Activated T-cell treated with anti-CD3 and anti-CD28 coated beads, Interleukin-2, amount 50 U/mL, for 72 hours (primary cell): ENCODE data around the gene ZNF587. TPM values are rescaled to one million over a fixed set of nuclear protein-coding genes. Genes with fewer than 3 reads are reported as not detected.
"Not testable (repeated sequence)": the region's sequence is repeated elsewhere in the genome, so short reads cannot be mapped to it uniquely, and the experiment has no call there.

ENCODE experiments used
- ATAC-seq, 2 donors: fragments of 150-1000 bp; cut with Tn5 transposase; replicated peaks in 1 of 2; 2 replicates each; pipeline ENCODE4 v1.10.0; 2021; ENCODE audit warnings: moderate library complexity in 2 of 2, mild to moderate bottlenecking in 1 of 2
- DNase-seq, 2 donors: peaks; one replicate each; pipeline ENCODE4 v3.0.0; 2021 to 2022; ENCODE audit warnings: mixed read lengths in 1 of 2
- H3K27ac Mint-ChIP-seq: one replicate; pipeline ENCODE4 v1.8.0; 2022; ENCODE audit warnings: mild to moderate bottlenecking, moderate library complexity, mixed read lengths
- H3K27me3 Mint-ChIP-seq: one replicate; pipeline ENCODE4 v1.8.0; 2022; ENCODE audit warnings: low read depth, mixed read lengths
- H3K36me3 Mint-ChIP-seq, 2 donors: one replicate each; pipeline ENCODE4 v1.8.0; 2022; ENCODE audit warnings: mixed read lengths in 2 of 2, mild to moderate bottlenecking in 1 of 2; ENCODE audit not compliant: insufficient read depth in 2 of 2
- H3K4me1 Mint-ChIP-seq: one replicate; pipeline ENCODE4 v1.8.0; 2022; ENCODE audit warnings: low read depth, mixed read lengths
- H3K4me3 Mint-ChIP-seq, 2 donors: one replicate each; pipeline ENCODE4 v1.8.0; 2022; ENCODE audit warnings: mild to moderate bottlenecking in 2 of 2, mixed read lengths in 2 of 2, moderate library complexity in 2 of 2
- H3K9me3 Mint-ChIP-seq, 2 donors: one replicate each; pipeline ENCODE4 v1.8.0; 2022; ENCODE audit warnings: mixed read lengths in 2 of 2
- total RNA-seq, 2 donors: library from RNA; stranded (reverse); gene quantifications; one replicate each; pipeline ENCODE4 v1.2.3, GENCODE V29; 2022

The ZNF587 gene
- total RNA-seq, 2 donors from 2014 or later: 31.5 to 32.5 TPM

DNA sequence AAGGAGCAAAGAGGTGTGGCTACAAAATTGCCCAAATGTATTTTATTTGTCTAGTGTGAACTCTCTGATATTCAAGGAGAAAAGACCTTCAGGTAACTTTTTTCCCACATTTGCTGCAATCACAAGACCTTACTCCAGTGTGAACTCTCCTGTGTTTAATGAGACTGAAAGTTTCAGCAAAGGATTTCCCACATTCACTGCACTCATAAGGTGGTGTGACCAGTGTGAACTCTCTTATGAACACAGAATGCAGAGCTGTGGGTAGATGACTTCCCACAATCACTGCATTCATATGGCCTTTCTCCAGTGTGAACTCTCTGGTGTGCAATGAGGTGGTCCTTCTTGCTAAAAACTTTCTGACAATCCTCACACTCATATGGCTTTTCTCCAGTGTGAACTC lies 22.8 kb downstream of the ZNF587 start:
- no peak overlapping the region for H3K4me3 Mint-ChIP-seq
- peaks cover 18 to 46% of the 10 kb centered on the region in 2 donors for H3K9me3 Mint-ChIP-seq
- DNase-seq: no peak
- no peaks in the 10 kb centered on the region for H3K27me3 Mint-ChIP-seq
- H3K36me3 Mint-ChIP-seq: peaks cover 65 to 77% of the 10 kb centered on the region in 2 donors
- no peaks in the 10 kb centered on the region for H3K4me1 Mint-ChIP-seq
- ATAC-seq: no peak
- no peak overlapping the region for H3K27ac Mint-ChIP-seq

DNA sequence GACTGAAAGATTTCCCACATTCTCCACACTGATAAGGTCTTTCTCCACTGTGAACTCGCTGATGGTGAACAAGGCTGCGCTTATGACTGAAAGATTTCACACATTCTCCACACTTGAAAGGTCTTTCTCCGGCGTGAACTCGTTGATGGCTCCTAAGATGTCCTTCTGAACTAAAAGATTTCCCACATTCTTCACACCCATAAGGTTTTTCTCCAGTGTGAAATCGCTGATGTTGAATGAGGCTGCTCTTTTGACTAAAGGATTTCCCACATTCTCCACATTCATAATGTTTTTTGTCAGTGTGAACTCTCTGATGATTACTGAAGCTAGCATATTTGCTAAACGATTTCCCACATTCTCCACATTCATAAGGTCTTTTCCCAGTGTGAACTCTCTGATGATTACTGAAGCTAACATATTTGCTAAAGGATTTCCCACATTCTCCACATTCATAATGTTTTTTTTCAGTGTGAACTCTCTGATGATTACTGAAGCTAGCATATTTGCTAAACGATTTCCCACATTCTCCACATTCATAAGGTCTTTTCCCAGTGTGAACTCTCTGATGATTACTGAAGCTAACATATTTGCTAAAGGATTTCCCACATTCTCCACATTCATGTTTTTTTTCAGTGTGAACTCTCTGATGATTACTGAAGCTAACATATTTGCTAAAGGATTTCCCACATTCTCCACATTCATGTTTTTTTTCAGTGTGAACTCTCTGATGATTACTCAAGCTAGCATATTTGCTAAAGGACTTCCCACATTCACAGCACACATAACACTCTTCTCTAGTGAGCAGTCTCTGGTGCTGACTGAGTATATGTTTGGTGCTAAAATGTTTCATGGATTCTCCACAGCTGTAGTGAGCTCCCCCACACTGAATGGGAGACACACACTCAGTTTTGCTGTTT lies 24.5 kb downstream of the ZNF587 start:
- not testable (repeated sequence) for H3K4me3 Mint-ChIP-seq, H3K27me3 Mint-ChIP-seq, H3K4me1 Mint-ChIP-seq, H3K27ac Mint-ChIP-seq, ATAC-seq, DNase-seq
- Mint-ChIP-seq H3K36me3 (peaks cover 68 to 79% of the 10 kb centered on the region in 2 donors), H3K9me3 (peaks cover 19 to 50% of the 10 kb centered on the region in 2 donors)

- Mint-ChIP-seq H3K27me3 (no peaks in the 10 kb centered on the region), H3K27ac (no peak overlapping the region), H3K9me3 (peaks cover 12 to 23% of the 10 kb centered on the region in 2 donors), H3K36me3 (peaks cover 28 to 70% of the 10 kb centered on the region in 2 donors), H3K4me1 (peaks cover 38% of the 10 kb centered on the region), H3K4me3 (peak overlapping the region; percentile 3 to 7)
- no peak for ATAC-seq
- DNase-seq: no peak
Observed at GRCh38 chr19:57886046-57886445, 36.4 kb downstream of the ZNF587 start.

DNA sequence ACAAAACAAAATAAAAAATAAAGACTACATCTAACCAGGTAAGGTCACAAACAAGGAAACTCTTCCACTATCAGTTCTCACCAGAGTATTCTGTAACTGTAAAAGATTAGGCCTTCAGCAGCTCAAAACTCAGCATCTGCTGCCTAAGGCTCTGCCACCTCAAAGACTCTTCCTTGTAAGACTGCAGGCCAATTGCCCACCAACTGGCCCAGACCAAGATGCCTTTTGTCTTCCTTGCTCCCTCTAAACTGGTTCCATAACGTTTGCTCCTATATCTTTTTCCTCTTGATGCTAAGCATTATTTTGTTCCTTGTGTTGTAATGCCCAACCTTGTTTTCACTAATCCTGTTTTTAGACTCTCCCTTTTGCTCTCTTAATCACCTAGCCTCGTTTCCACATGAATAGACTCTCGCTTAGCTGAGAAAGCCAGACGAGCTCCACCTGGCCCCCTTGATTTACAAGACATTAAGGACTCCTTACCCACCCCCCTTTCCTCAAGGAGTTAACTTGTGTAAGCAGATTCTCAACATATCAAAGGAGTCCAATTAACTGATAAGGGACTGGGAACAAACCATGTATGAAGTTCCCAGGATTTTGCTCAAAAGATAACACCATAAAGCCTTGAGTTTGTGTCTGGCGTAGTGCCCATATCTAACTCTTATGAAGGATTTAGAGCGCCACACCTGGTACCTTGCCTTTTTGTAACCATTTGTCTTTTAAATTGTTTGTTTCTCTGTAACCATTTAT lies 37.7 kb downstream of the ZNF587 start:
- Mint-ChIP-seq H3K36me3 (peaks cover 29 to 70% of the 10 kb centered on the region in 2 donors), H3K9me3 (peaks cover 12 to 25% of the 10 kb centered on the region in 2 donors), H3K27ac (no peak overlapping the region), H3K4me3 (peak overlapping the region; percentile 90 to 93), H3K4me1 (peaks cover 38% of the 10 kb centered on the region), H3K27me3 (no peaks in the 10 kb centered on the region)
- DNase-seq: no peak
- no peak for ATAC-seq

DNA sequence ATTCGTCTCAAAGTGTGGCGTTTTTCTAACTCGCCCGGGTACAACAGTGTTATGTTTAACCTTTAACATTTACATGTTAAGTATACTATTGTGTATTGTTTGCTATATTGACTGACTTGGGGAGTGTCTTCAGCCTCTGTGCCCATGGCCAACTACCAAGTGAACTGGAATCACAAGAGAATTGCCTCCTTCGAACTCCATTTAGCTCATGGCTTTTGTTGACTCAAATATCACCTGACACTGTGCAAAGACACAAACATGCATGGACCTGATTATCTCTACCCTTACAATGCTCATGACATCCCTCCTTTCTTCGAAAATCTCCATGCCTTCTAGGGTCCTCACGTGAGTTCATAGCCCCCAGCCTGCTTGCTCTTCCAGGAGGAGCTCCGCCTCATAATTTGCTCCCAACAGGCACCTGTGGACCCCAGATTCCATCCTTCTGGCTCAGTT lies 38.5 kb downstream of the ZNF587 start:
- Mint-ChIP-seq H3K27me3 (no peaks in the 10 kb centered on the region), H3K9me3 (peaks cover 12 to 22% of the 10 kb centered on the region in 2 donors), H3K4me3 (peak overlapping the region; percentile 90 to 93), H3K4me1 (peaks cover 38% of the 10 kb centered on the region), H3K27ac (peak overlapping the region; percentile 72), H3K36me3 (peaks cover 26 to 63% of the 10 kb centered on the region in 2 donors)
- ATAC-seq (peak in 1 of 2 donors; percentile 2), DNase-seq (no peak)

DNA sequence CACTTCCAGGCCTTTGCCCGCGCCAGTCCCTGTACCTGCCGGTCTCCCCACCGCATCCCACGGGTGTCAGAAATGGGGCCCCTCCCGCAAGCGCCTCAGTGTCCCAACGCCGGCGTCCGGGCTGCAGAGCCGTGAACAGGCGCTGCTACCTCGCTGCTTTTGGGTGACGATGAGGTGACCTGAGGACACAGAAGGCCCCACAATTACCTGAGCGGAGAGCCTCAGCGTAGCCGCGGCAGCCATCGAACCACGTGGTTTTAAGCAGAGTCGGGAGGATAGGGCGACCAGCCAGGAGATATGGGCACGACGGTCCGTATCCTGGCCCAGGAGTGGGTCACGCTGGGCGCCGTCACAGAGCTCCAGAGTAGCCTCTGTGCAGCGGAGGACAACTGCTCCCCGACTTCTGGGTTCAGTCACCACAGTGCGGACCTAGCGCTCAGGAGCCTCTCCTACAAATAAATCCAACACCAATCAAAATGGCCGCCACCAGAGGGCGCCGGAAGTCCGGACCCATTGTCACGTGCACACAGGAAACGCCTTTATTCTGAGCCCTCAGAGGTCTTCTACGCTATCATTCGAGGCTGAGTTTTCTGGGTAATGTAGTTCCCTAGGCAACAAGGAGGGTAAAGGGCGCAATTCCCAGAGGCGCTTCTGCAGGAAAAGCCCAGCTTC lies 39.0 kb downstream of the ZNF587 start, which contains the start of gene ZNF814:
ZNF814 (minus strand) TSS at position 478 of the 672 bp plus-strand sequence; CDS start at position 243, 235 bp downstream.
- H3K4me3 Mint-ChIP-seq: peak within 1 kb of the TSS; percentile 90 to 93
- ATAC-seq (peak; percentile 94 to 96), DNase-seq (peak; percentile 83 to 85)
- H3K36me3 Mint-ChIP-seq: peaks cover 26 to 58% of the 10 kb centered on the region in 2 donors
- no peaks in the 10 kb centered on the region for H3K27me3 Mint-ChIP-seq
- H3K9me3 Mint-ChIP-seq: peaks cover 12 to 22% of the 10 kb centered on the region in 2 donors
- peak within 1 kb of the TSS; percentile 72 for H3K27ac Mint-ChIP-seq
- peaks cover 38% of the 10 kb centered on the region for H3K4me1 Mint-ChIP-seq

DNA sequence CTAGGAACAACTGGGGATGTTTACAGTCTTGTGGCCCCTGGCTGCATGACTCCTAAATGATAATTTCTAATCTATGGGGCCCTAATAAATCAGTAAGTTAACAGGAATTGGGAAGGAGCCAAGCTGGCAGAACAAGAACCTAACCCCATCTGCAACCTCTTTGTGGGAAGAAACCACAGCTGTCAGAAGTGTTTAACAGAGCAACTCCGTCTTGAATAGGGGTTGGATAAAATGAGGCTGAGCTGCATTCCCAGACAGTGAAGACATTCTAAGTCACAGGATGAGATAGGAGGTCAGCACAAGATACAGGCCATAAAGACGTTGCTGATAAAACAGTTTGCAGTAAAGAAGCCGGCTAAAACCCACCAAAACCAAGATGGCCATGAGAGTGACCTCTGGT lies 41.0 kb downstream of the ZNF587 start:
- H3K4me3 Mint-ChIP-seq, DNase-seq, ATAC-seq, H3K27me3 Mint-ChIP-seq, H3K27ac Mint-ChIP-seq: not testable (repeated sequence)
- peaks cover 30% of the 10 kb centered on the region for H3K4me1 Mint-ChIP-seq
- peaks cover 9 to 18% of the 10 kb centered on the region in 2 donors for H3K9me3 Mint-ChIP-seq
- H3K36me3 Mint-ChIP-seq: peaks cover 20 to 42% of the 10 kb centered on the region in 2 donors

GRCh38 chr19:57900311-57900710 lies 50.7 kb downstream of the ZNF587 start:
- Mint-ChIP-seq H3K36me3 (peaks cover 11 to 21% of the 10 kb centered on the region in 2 donors), H3K4me1 (peaks cover 16% of the 10 kb centered on the region), H3K4me3 (no peak overlapping the region), H3K9me3 (peaks cover 5 to 10% of the 10 kb centered on the region in 2 donors), H3K27ac (no peak overlapping the region), H3K27me3 (no peaks in the 10 kb centered on the region)
- DNase-seq (no peak), ATAC-seq (no peak)

GRCh38 chr19:57903618-57904184 lies 54.0 kb downstream of the ZNF587 start:
- Mint-ChIP-seq H3K27ac (no peak overlapping the region), H3K27me3 (no peaks in the 10 kb centered on the region), H3K9me3 (peaks cover 8 to 9% of the 10 kb centered on the region in 2 donors), H3K4me1 (peaks cover 16% of the 10 kb centered on the region), H3K36me3 (peaks cover 16 to 32% of the 10 kb centered on the region in 2 donors), H3K4me3 (peak overlapping the region in 1 of 2 donors; percentile 31)
- no peak for DNase-seq
- ATAC-seq: no peak

- no peaks in the 10 kb centered on the region for H3K27me3 Mint-ChIP-seq
- peaks cover 9 to 11% of the 10 kb centered on the region in 2 donors for H3K9me3 Mint-ChIP-seq
- ATAC-seq (no peak), DNase-seq (no peak)
- peaks cover 21 to 41% of the 10 kb centered on the region in 2 donors for H3K36me3 Mint-ChIP-seq
- H3K4me3 Mint-ChIP-seq: no peak overlapping the region
- H3K4me1 Mint-ChIP-seq: peaks cover 16% of the 10 kb centered on the region
- H3K27ac Mint-ChIP-seq: peak overlapping the region; percentile 46
Observed at GRCh38 chr19:57905258-57905657, 55.6 kb downstream of the ZNF587 start.

DNA sequence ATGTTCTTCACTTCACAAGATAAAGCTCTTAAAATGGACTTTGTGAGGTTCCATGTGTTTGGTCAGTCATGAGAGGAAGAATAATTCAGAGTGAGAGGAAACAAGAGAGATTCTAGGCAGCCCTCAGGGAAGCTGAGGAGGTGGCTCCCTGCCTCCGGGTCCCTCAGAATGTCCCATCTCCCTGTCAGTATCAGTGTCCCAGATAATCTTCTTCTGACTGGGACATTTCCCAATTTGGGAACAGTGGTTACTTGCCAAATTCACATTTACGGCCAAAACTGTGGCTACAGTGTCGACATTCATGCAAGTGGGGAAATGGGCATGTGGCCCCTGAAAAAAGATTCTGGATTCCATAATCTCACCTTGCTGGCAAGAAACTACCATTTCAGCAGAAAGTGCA lies 57.7 kb downstream of the ZNF587 start:
- peaks cover 21% of the 10 kb centered on the region for H3K4me1 Mint-ChIP-seq
- DNase-seq (no peak), ATAC-seq (no peak)
- H3K9me3 Mint-ChIP-seq: peaks cover 16 to 23% of the 10 kb centered on the region in 2 donors
- no peaks in the 10 kb centered on the region for H3K27me3 Mint-ChIP-seq
- no peak overlapping the region for H3K4me3 Mint-ChIP-seq
- peaks cover 35 to 54% of the 10 kb centered on the region in 2 donors for H3K36me3 Mint-ChIP-seq
- no peak overlapping the region for H3K27ac Mint-ChIP-seq

- Mint-ChIP-seq H3K4me3 (peak overlapping the region; percentile 14 to 23), H3K9me3 (peaks cover 24 to 34% of the 10 kb centered on the region in 2 donors), H3K27ac (no peak overlapping the region), H3K36me3 (peaks cover 50 to 64% of the 10 kb centered on the region in 2 donors), H3K27me3 (no peaks in the 10 kb centered on the region), H3K4me1 (peaks cover 40% of the 10 kb centered on the region)
- ATAC-seq: no peak
- DNase-seq: no peak
Observed at GRCh38 chr19:57914531-57914930, 64.9 kb downstream of the ZNF587 start.
